GM12865 (cell line): ENCODE results near the gene KRTAP5-4.

Experiments used
- DNase-seq: peaks from one replicate; pipeline ENCODE4 v3.0.0; 2010; ENCODE audit warnings: low read depth
- H3K4me3 ChIP-seq: 2 replicates; pipeline ENCODE4 v1.5.1; 2011; ENCODE audit warnings: mild to moderate bottlenecking, low read depth, low read length, control low read depth
- CTCF ChIP-seq: IDR thresholded peaks from 2 replicates; pipeline ENCODE4 v1.5.1; 2011; ENCODE audit warnings: low read length, control low read depth, low read depth, inconsistent platforms; ENCODE audit not compliant: insufficient read depth; ENCODE audit errors: missing control alignments

The KRTAP5-4 gene

DNA sequence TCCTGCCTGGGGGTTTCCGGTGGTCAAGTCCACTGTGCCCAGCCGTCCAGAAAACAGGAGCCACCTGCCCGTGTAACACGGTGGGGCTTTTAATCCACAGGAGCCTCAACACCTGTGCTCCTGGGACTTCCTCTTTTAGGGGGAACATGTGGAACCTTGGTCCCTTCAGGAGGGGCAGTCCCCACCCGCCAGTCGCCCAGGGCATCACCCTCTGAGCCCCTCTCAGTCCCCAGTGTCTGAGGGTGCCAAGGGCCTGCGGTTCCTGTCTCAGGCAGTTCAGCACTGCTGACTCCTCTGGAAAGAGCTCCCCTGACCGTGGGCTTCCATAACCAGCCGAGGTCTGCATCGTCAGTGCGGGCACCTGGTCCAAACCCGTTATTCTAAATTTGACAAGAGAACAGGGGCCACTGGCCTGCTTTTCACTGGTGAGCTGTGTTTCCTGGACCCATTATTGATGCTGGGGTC lies 23.5 kb upstream of the KRTAP5-4 start:
- no peak for TF ChIP-seq CTCF
- DNase-seq: no peak
- no peak overlapping the region for H3K4me3 ChIP-seq

DNA sequence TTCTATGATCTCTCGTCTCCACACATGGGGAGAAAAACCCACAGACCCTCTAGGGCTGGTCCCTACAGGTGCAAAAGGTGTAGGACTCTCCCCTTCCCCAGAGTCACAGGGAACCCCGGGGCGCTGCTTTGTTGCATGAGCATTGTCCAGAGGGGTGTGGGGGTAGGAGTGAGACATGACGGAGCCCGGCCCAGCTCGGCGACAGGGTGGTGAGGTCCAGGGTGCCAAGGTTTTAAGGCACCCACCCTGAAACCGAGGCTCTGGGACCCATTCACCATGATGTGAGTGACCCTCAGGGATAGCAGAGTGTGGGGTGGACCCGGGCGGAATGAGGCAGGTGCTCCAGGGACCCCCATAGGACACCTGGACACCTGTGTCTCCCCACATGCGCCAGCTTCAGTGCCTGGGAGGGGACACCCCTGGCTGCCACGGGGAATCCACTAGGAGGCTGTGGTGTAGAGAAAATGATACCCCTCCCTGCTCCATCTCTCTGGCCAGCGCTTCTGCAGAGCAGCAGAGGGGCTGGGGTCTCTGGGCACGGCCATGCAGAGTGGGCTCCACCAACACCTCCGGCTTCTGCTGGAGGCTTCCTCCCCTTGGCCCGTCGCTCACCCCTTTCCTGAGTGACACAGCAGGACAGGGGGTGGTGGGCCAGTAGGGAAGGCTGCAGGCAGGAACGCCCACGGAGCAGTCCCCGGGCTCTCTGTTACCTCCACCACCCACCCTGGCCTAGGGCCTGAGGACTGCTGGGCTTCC lies 22.8 kb upstream of the KRTAP5-4 start:
- no peak for DNase-seq
- H3K4me3 ChIP-seq: no peak overlapping the region
- no peak for TF ChIP-seq CTCF

DNA sequence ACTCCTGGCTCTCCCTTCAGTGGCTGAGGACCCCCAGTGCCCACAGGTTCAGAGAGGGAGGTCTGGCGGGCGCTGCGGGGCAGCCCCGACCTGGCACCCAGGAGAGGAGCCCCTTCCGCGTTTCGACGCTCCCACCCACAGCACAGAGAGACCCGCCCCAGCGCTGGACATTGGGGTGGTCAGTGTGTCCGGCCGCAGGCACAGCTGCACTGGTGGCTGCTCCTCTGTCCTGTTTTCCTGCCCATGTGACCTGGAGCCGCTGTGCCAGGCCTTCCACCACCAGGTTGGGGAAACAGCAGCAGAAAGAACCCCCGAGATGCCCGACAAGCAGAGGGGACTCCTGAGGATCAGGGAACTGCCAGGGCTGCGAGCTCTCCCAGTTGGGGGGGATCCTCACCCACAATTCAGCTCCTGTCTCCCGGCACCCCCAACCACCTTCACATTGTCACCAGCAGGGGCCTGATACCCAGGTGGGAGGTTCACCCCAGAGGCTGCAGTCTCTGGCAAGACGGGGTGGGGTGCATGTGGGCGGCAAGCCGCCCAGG lies 21.3 kb upstream of the KRTAP5-4 start:
- no peak for DNase-seq
- TF ChIP-seq CTCF: no peak
- no peak overlapping the region for H3K4me3 ChIP-seq

DNA sequence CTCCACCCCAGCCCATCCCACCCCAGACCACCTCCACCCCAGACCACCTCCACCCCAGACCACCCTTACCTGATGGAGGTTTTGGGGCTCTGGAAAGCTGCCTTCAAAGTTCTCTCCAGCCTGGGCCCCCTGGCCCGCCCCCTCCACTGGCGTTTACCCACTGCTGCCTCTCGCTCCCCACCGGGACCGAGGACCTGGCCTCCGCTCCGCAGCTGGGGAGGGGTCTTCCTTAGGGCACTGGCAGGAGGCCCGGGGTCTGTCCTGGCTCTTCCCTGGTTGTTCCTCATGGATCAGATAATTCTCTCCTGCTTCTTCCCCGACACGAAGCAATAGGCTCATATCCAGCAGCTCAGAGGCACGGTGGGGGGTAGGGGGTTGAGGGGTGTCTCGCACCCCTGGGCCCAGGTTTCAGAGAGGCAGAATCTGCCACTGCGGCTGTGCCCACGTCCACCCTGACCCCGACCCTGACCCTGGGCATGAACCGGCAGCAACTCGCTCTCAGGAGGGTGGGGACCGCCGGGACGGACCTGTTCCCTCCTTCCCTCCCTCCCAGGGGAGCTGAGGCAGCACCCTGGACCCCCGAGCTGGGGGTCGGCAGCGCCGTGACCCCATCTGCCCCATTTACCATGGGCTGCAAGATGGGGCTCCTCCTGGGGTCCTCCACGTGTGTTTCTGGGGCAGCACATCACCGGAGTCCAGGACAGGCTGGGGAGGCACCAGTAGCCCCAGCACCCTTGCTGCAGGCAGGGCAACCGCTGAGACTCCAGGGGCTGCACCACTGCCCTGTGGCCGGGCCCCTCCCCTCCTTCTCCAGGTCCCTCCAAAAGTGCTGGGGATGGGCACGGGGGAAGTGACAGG lies 20.6 kb upstream of the KRTAP5-4 start:
- TF ChIP-seq CTCF: no peak
- no peak for DNase-seq
- no peak overlapping the region for H3K4me3 ChIP-seq

GRCh38 chr11:1641096-1641495 lies 19.2 kb upstream of the KRTAP5-4 start:
- DNase-seq: no peak
- no peak overlapping the region for H3K4me3 ChIP-seq
- no peak for TF ChIP-seq CTCF

GRCh38 chr11:1640076-1640946 lies 18.4 kb upstream of the KRTAP5-4 start:
- TF ChIP-seq CTCF: peak; percentile 73
- no peak overlapping the region for H3K4me3 ChIP-seq
- peak; percentile 17 for DNase-seq
